Endothelial cell of umbilical vein (primary cell): ENCODE measurements around the gene CCK. TPM values are rescaled to one million over a fixed set of nuclear protein-coding genes. Genes with fewer than 3 reads are reported as not detected.

Source experiments
- BruUV-seq: library from RNA; stranded (reverse); fragments of 400-500 nt; replicated peaks from 2 replicates; lab custom pipeline; 2021; lab: Mats Ljungman, UMichigan
- CTCF ChIA-PET: fragments of 300-600, 350-600 bp; sonication (Branson Sonifier 250); formaldehyde crosslinking; loops from one replicate; lab custom pipeline; 2021; ENCODE audit warnings: antibody characterized with exemption, inconsistent platforms; lab: Charles Lee
- POLR2A ChIA-PET: fragments of 300-600, 350-600 bp; sonication (Branson Sonifier 250); formaldehyde crosslinking; loops from one replicate; lab custom pipeline; 2021; ENCODE audit warnings: antibody characterized with exemption, inconsistent platforms; lab: Charles Lee
- DNase-seq: peaks from one replicate; pipeline ENCODE4 v3.0.0-alpha.2; 2011; ENCODE audit warnings: low read depth, low spot score
- FAIRE-seq: peaks from 2 replicates; lab custom pipeline; 2011; peaks lifted over from hg19 to GRCh38; lab: Jason Lieb, UNC
- H2AFZ ChIP-seq: 2 replicates; pipeline ENCODE4 v1.6.0; 2012; ENCODE audit warnings: low read depth, low read length, control low read depth, inconsistent platforms
- H3K27ac ChIP-seq: 2 replicates; pipeline ENCODE4 v1.5.1; 2011; ENCODE audit warnings: low read depth, mild to moderate bottlenecking, control low read depth, low read length, moderate library complexity; ENCODE audit not compliant: insufficient read depth
- H3K27me3 ChIP-seq, 2 experiments: 2 replicates each; pipeline versions ENCODE4 v1.6.0 to v1.6.1; 2011; ENCODE audit warnings: low read length in 2 of 2, mixed read lengths in 1 of 2; ENCODE audit not compliant: control insufficient read depth in 2 of 2, insufficient read depth in 2 of 2
- H3K36me3 ChIP-seq, 2 experiments: 2 replicates in 1 of 2; 3 replicates in 1 of 2; pipeline ENCODE4 v1.5.1; 2011; ENCODE audit warnings: low read length in 2 of 2, mild to moderate bottlenecking in 1 of 2, moderate library complexity in 1 of 2; ENCODE audit not compliant: control insufficient read depth in 2 of 2, insufficient read depth in 2 of 2; ENCODE audit errors: extremely low read depth in 1 of 2
- H3K4me1 ChIP-seq: 3 replicates; pipeline ENCODE4 v1.5.1; 2011; ENCODE audit warnings: mild to moderate bottlenecking, low read length; ENCODE audit not compliant: control insufficient read depth, insufficient read depth; ENCODE audit errors: extremely low read depth
- H3K4me2 ChIP-seq: 2 replicates; pipeline ENCODE4 v1.6.1; 2011; ENCODE audit warnings: low read length, control low read depth, mixed read lengths; ENCODE audit not compliant: insufficient read depth
- H3K4me3 ChIP-seq, 3 experiments: fragments of 200-600 bp in 1 of 3; sonication (generic), shearing (Covaris generic) in 1 of 3; replicated peaks in 1 of 3; 2 replicates each; pipeline ENCODE4 v1.5.1; 2011 to 2016; ENCODE audit warnings: control low read depth in 3 of 3, low read length in 3 of 3, mild to moderate bottlenecking in 2 of 3, inconsistent platforms in 1 of 3, low read depth in 1 of 3, moderate library complexity in 1 of 3; ENCODE audit not compliant: insufficient read depth in 1 of 3
- H3K79me2 ChIP-seq: 2 replicates; pipeline ENCODE4 v1.6.0; 2012; ENCODE audit warnings: low read length, inconsistent platforms; ENCODE audit not compliant: control insufficient read depth, insufficient read depth
- H3K9ac ChIP-seq: replicated peaks from 2 replicates; pipeline ENCODE3; 2011; ENCODE audit warnings: low read length, control low read depth; ENCODE audit not compliant: insufficient read depth; ENCODE audit errors: extremely low read depth
- H3K9me1 ChIP-seq: replicated peaks from 3 replicates; pipeline ENCODE4 v1.6.0; 2011; ENCODE audit warnings: mild to moderate bottlenecking, low read length; ENCODE audit not compliant: control insufficient read depth, insufficient read depth; ENCODE audit errors: extremely low read depth
- H3K9me3 ChIP-seq: replicated peaks from 2 replicates; pipeline ENCODE4 v1.5.1; 2012; ENCODE audit warnings: low read length, inconsistent platforms; ENCODE audit not compliant: control insufficient read depth, insufficient read depth
- H4K20me1 ChIP-seq: replicated peaks from 2 replicates; pipeline ENCODE3; 2011; ENCODE audit warnings: mild to moderate bottlenecking, low read length; ENCODE audit not compliant: control insufficient read depth, insufficient read depth; ENCODE audit errors: extremely low read depth
- EZH2 ChIP-seq: IDR thresholded peaks from 2 replicates; pipeline ENCODE4 v1.6.1; 2012; ENCODE audit warnings: borderline replicate concordance, low read depth, mild to moderate bottlenecking, moderate library complexity, low read length, inconsistent platforms; ENCODE audit not compliant: severe bottlenecking
- FOS ChIP-seq: IDR thresholded peaks from 2 replicates; pipeline ENCODE4 v1.6.1; 2011; ENCODE audit warnings: mild to moderate bottlenecking, low read length, moderate library complexity, borderline replicate concordance; ENCODE audit not compliant: insufficient read depth
- GATA2 ChIP-seq: IDR thresholded peaks from 2 replicates; pipeline ENCODE4 v1.7.0; 2011; ENCODE audit warnings: low read depth, mild to moderate bottlenecking, moderate library complexity, mixed read lengths, low read length; ENCODE audit not compliant: insufficient read length, insufficient read depth
- JUN ChIP-seq: IDR thresholded peaks from 2 replicates; pipeline ENCODE4 v1.6.1; 2011; ENCODE audit warnings: borderline replicate concordance, low read depth; ENCODE audit not compliant: insufficient read length, insufficient read depth
- MYC ChIP-seq: IDR thresholded peaks from one replicate; pipeline ENCODE4 v1.6.1; 2011; ENCODE audit warnings: mild to moderate bottlenecking, low read depth, low read length
- POLR2A ChIP-seq: IDR thresholded peaks from 2 replicates; pipeline ENCODE4 v1.6.1; 2012; ENCODE audit warnings: low read depth, mild to moderate bottlenecking, control low read depth, low read length
- POLR2AphosphoS5 ChIP-seq: IDR thresholded peaks from 2 replicates; pipeline ENCODE4 v1.6.1; 2012; ENCODE audit warnings: low read depth, mild to moderate bottlenecking, control low read depth, low read length, moderate library complexity; ENCODE audit not compliant: insufficient read depth
- dilution Hi-C: fragments of 300-500 bp; cut with MboI; formaldehyde crosslinking; loops from one replicate; pipeline ENCODE4 v1.15.0; 2019; ENCODE audit warnings: low sequenced_read_pairs; ENCODE audit not compliant: extremely low pct_ligation_motif_present
- intact Hi-C: fragments of 100-400 bp; cut with micrococcal nuclease; formaldehyde crosslinking; loops from one replicate; pipeline ENCODE4 v1.10.0; 2022
- polyA plus RNA-seq, 4 experiments: library from polyadenylated mRNA; depleted of rRNA in 3 of 4; stranded (reverse) in 3 of 4; unstranded in 1 of 4; fragments of >200 nt; gene quantifications; 2 replicates each; pipeline versions ENCODE4 v1.2.1 to v1.2.3, GENCODE V29; 2011 to 2012; ENCODE audit warnings: missing spikeins in 1 of 4
- total RNA-seq: library from RNA; stranded (reverse); gene quantifications from 2 replicates; pipeline ENCODE4 v1.2.3, GENCODE V29; 2021
- TF ChIP-seq, protein P1 (sequence below), 2 donors: IDR thresholded peaks; 1 replicate in 1 of 2; 2 replicates in 1 of 2; pipeline ENCODE4 v1.5.1; 2011; ENCODE audit warnings: low read length in 2 of 2, mild to moderate bottlenecking in 2 of 2, moderate library complexity in 2 of 2, control low read depth in 1 of 2, inconsistent platforms in 1 of 2, low read depth in 1 of 2; ENCODE audit not compliant: insufficient read depth in 1 of 2; ENCODE audit errors: extremely low read depth in 1 of 2
- TF ChIP-seq, protein P2 (sequence below): IDR thresholded peaks from 2 replicates; pipeline ENCODE4 v1.6.1; 2011; ENCODE audit not compliant: insufficient read depth, insufficient read length

Gene CCK
- total and polyA plus RNA-seq, 2 donors (not counting 3 experiments of a cell fraction or from before 2014, with no cell fraction given): not detected

- H3K9me1 ChIP-seq: no peaks in the 10 kb centered on the region
- H2AFZ ChIP-seq: no peak overlapping the region
- H3K79me2 ChIP-seq: no peaks in the 10 kb centered on the region
- H3K4me2 ChIP-seq: no peak overlapping the region
- H3K4me1 ChIP-seq: no peaks in the 10 kb centered on the region
- CTCF ChIA-PET: interaction anchor here (1.0 to 1.2 kb wide), 2 partner anchors 32 to 221 kb away, joined by 3 to 4 read pairs; no protein-coding TSS in a partner anchor
- POLR2A ChIA-PET: no interaction called here
- intact Hi-C loops (no loop called here), dilution Hi-C loops (no loop called here)
- H3K27ac ChIP-seq: no peak overlapping the region
- DNase-seq (no peak), FAIRE-seq (no peak)
- no peak overlapping the region for H3K4me3 ChIP-seq
- no peaks in the 10 kb centered on the region for H4K20me1 ChIP-seq
- no peak overlapping the region for H3K9ac ChIP-seq
- no peaks in the 10 kb centered on the region for H3K27me3 ChIP-seq
- no TSS peak for BruUV-seq
- H3K9me3 ChIP-seq: no peaks in the 10 kb centered on the region
- H3K36me3 ChIP-seq: peaks cover 3 to 37% of the 10 kb centered on the region in 2 experiments
- TF ChIP-seq MYC (no peak), POLR2A (no peak), POLR2AphosphoS5 (no peak), GATA2 (no peak), JUN (no peak), FOS (no peak), EZH2 (no peak)
- TF ChIP-seq, protein P1, sequence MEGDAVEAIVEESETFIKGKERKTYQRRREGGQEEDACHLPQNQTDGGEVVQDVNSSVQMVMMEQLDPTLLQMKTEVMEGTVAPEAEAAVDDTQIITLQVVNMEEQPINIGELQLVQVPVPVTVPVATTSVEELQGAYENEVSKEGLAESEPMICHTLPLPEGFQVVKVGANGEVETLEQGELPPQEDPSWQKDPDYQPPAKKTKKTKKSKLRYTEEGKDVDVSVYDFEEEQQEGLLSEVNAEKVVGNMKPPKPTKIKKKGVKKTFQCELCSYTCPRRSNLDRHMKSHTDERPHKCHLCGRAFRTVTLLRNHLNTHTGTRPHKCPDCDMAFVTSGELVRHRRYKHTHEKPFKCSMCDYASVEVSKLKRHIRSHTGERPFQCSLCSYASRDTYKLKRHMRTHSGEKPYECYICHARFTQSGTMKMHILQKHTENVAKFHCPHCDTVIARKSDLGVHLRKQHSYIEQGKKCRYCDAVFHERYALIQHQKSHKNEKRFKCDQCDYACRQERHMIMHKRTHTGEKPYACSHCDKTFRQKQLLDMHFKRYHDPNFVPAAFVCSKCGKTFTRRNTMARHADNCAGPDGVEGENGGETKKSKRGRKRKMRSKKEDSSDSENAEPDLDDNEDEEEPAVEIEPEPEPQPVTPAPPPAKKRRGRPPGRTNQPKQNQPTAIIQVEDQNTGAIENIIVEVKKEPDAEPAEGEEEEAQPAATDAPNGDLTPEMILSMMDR (IDR thresholded peaks at IDR 0.05; ENCODE audit: extremely low read depth in 1 of 2, insufficient read depth in 1 of 2, low read depth in 1 of 2, low read length in 2 of 2): no peak
- TF ChIP-seq, protein P2, sequence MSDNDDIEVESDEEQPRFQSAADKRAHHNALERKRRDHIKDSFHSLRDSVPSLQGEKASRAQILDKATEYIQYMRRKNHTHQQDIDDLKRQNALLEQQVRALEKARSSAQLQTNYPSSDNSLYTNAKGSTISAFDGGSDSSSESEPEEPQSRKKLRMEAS: no peak
Observed at GRCh38 chr3:42222942-42223693, 42.9 kb downstream of the CCK start.
